WTC11 (cell line): Measurements from ENCODE around the gene LZTS2. TPM values are rescaled to one million over a fixed set of nuclear protein-coding genes. Genes with fewer than 3 reads are reported as not detected.

ENCODE experiments used
- ATAC-seq: fragments of 200-7000 bp; cut with Tn5 transposase; 2 replicates; pipeline ENCODE4 v1.10.0; 2021; ENCODE audit warnings: mild to moderate bottlenecking, moderate library complexity
- CTCF ChIA-PET: fragments of 300-600 bp; sonication (Branson Sonifier 250); formaldehyde crosslinking; loops from one replicate; lab custom pipeline; 2021; ENCODE audit warnings: antibody characterized with exemption; lab: Charles Lee
- POLR2A ChIA-PET: fragments of 350-600 bp; sonication (Branson Sonifier 250); formaldehyde crosslinking; loops from one replicate; lab custom pipeline; 2021; ENCODE audit warnings: antibody characterized with exemption; lab: Charles Lee
- DNase-seq: peaks from one replicate; pipeline ENCODE4 v3.0.0; 2021; ENCODE audit warnings: low spot score
- H3K27ac Mint-ChIP-seq: 2 replicates; pipeline ENCODE4 v1.8.0; 2021; ENCODE audit warnings: mixed read lengths
- H3K27me3 Mint-ChIP-seq: 2 replicates; pipeline ENCODE4 v1.8.0; 2021; ENCODE audit warnings: low read depth, mild to moderate bottlenecking, moderate library complexity, mixed read lengths
- H3K36me3 Mint-ChIP-seq: 2 replicates; pipeline ENCODE4 v1.8.0; 2021; ENCODE audit warnings: mixed read lengths
- H3K4me1 Mint-ChIP-seq: 2 replicates; pipeline ENCODE4 v1.8.0; 2022; ENCODE audit warnings: mixed read lengths
- H3K4me3 Mint-ChIP-seq: 2 replicates; pipeline ENCODE4 v1.8.0; 2021; ENCODE audit warnings: mild to moderate bottlenecking, moderate library complexity, mixed read lengths
- H3K9me3 Mint-ChIP-seq: 2 replicates; pipeline ENCODE4 v1.8.0; 2021; ENCODE audit warnings: mixed read lengths
- CBFB ChIP-seq: sonication (generic); formaldehyde crosslinking; IDR thresholded peaks from 2 replicates; pipeline ENCODE4 v1.8.1; 2022; ENCODE audit warnings: mild to moderate bottlenecking, low read depth, missing genetic modification reagents
- FOXJ3 ChIP-seq: sonication (generic); formaldehyde crosslinking; IDR thresholded peaks from 2 replicates; pipeline ENCODE4 v1.9.0; 2021; ENCODE audit warnings: missing genetic modification reagents, mild to moderate bottlenecking, borderline replicate concordance
- FOXP1 ChIP-seq: sonication (generic); formaldehyde crosslinking; IDR thresholded peaks from 2 replicates; pipeline ENCODE4 v1.8.0; 2022; ENCODE audit warnings: missing genetic modification reagents, mild to moderate bottlenecking, moderate library complexity, borderline replicate concordance
- GTF2I ChIP-seq: fragments of 250-450 bp; sonication (Bioruptor Pico); conservative IDR thresholded peaks from 2 replicates; pipeline ENCODE4 v1.4.0; 2021; ENCODE audit warnings: mild to moderate bottlenecking
- HMGA2 ChIP-seq: fragments of 250-450 bp; sonication (Bioruptor Pico); IDR thresholded peaks from 2 replicates; pipeline ENCODE4 v1.4.0; 2021; ENCODE audit warnings: mild to moderate bottlenecking, moderate library complexity
- NFATC4 ChIP-seq: fragments of 250-450 bp; sonication (Bioruptor Pico); IDR thresholded peaks from 2 replicates; pipeline ENCODE4 v1.9.0; 2021; ENCODE audit warnings: mild to moderate bottlenecking
- NR2C2 ChIP-seq: sonication (generic); formaldehyde crosslinking; IDR thresholded peaks from 2 replicates; pipeline ENCODE4 v1.8.0; 2022; ENCODE audit warnings: mild to moderate bottlenecking, missing genetic modification reagents
- ZNF138 ChIP-seq: sonication (generic); formaldehyde crosslinking; conservative IDR thresholded peaks from 2 replicates; pipeline ENCODE4 v1.8.1; 2022; ENCODE audit warnings: mild to moderate bottlenecking, moderate library complexity, missing genetic modification reagents
- ZNF219 ChIP-seq: sonication (generic); formaldehyde crosslinking; IDR thresholded peaks from 2 replicates; pipeline ENCODE4 v1.8.0; 2023; ENCODE audit warnings: missing genetic modification reagents, mild to moderate bottlenecking, borderline replicate concordance
- total RNA-seq: library from RNA; stranded (reverse); gene quantifications from 3 replicates; pipeline ENCODE4 v1.2.3, GENCODE V29; 2021
- TF ChIP-seq, protein P1 (sequence below): fragments of 250-450 bp; sonication (Bioruptor Pico); IDR thresholded peaks from 2 replicates; pipeline ENCODE4 v1.9.0; 2021; ENCODE audit warnings: mild to moderate bottlenecking
- TF ChIP-seq, protein P2 (sequence below): sonication (generic); formaldehyde crosslinking; IDR thresholded peaks from 2 replicates; pipeline ENCODE4 v1.8.0; 2022; ENCODE audit warnings: mild to moderate bottlenecking, missing genetic modification reagents
- TF ChIP-seq, protein P3 (sequence below): fragments of 250-450 bp; sonication (Bioruptor Pico); IDR thresholded peaks from 2 replicates; pipeline ENCODE4 v1.9.0; 2021; ENCODE audit warnings: moderate library complexity, mild to moderate bottlenecking, inconsistent platforms, borderline replicate concordance
- TF ChIP-seq, protein P4 (sequence below): sonication (generic); formaldehyde crosslinking; IDR thresholded peaks from 2 replicates; pipeline ENCODE4 v1.8.1; 2022; ENCODE audit warnings: mild to moderate bottlenecking, moderate library complexity, missing genetic modification reagents
- TF ChIP-seq, protein P5 (sequence below): sonication (generic); formaldehyde crosslinking; IDR thresholded peaks from 2 replicates; pipeline ENCODE4 v1.8.0; 2022; ENCODE audit warnings: missing genetic modification reagents
- TF ChIP-seq, protein P6 (sequence below): sonication (generic); formaldehyde crosslinking; IDR thresholded peaks from 2 replicates; pipeline ENCODE4 v1.8.1; 2023; ENCODE audit warnings: mild to moderate bottlenecking, missing genetic modification reagents, borderline replicate concordance
- TF ChIP-seq, protein P7 (sequence below): sonication (generic); formaldehyde crosslinking; IDR thresholded peaks from 2 replicates; pipeline ENCODE4 v1.8.0; 2023; ENCODE audit warnings: mild to moderate bottlenecking, missing genetic modification reagents

LZTS2 gene
- total RNA-seq, 1 experiment from 2014 or later, result 84.6 TPM

DNA sequence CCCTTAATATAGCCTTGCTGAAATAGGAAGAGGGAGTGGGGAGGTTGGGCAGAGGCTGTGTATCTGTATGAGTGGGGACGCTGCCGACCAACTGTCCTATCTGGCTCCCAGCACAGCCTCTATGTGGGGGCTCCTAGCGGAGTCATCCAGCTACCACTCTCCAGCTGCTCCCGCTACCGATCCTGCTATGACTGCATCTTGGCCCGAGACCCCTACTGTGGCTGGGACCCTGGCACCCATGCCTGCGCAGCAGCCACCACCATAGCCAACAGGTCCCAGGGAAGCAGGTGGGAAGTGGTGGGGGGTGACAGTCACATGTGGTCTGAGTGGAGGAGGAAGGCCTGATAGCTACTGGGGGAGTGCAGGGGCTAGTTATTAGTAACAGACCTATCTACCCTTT is 18.9 kb upstream of the LZTS2 start:
- ChIA-PET POLR2A (no interaction called here), CTCF (interaction anchor here (1.0 to 1.3 kb wide), 2 partner anchors 12 to 33 kb away, joined by 3 to 5 read pairs; partner anchors contain the start of gene SEMA4G)
- no peaks in the 10 kb centered on the region; the same call in 1 of the 2 replicates for H3K27me3 Mint-ChIP-seq
- H3K4me1 Mint-ChIP-seq, result no peaks in the 10 kb centered on the region
- H3K4me3 Mint-ChIP-seq, result no peak overlapping the region
- DNase-seq, result no peak
- H3K9me3 Mint-ChIP-seq, result no peaks in the 10 kb centered on the region
- no peak for TF ChIP-seq NFATC4 (CRISPR knock-in tag)
- TF ChIP-seq, protein P1, sequence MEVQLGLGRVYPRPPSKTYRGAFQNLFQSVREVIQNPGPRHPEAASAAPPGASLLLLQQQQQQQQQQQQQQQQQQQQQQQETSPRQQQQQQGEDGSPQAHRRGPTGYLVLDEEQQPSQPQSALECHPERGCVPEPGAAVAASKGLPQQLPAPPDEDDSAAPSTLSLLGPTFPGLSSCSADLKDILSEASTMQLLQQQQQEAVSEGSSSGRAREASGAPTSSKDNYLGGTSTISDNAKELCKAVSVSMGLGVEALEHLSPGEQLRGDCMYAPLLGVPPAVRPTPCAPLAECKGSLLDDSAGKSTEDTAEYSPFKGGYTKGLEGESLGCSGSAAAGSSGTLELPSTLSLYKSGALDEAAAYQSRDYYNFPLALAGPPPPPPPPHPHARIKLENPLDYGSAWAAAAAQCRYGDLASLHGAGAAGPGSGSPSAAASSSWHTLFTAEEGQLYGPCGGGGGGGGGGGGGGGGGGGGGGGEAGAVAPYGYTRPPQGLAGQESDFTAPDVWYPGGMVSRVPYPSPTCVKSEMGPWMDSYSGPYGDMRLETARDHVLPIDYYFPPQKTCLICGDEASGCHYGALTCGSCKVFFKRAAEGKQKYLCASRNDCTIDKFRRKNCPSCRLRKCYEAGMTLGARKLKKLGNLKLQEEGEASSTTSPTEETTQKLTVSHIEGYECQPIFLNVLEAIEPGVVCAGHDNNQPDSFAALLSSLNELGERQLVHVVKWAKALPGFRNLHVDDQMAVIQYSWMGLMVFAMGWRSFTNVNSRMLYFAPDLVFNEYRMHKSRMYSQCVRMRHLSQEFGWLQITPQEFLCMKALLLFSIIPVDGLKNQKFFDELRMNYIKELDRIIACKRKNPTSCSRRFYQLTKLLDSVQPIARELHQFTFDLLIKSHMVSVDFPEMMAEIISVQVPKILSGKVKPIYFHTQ (CRISPR knock-in tag), result no peak
- TF ChIP-seq, all 79 proteins: peak for 0
- ATAC-seq, result no peak
- Mint-ChIP-seq H3K36me3 (0 out of 2 replicates have a peak, but pooled peaks cover 3% of the 10 kb centered on the region), H3K27ac (no peak overlapping the region)

DNA sequence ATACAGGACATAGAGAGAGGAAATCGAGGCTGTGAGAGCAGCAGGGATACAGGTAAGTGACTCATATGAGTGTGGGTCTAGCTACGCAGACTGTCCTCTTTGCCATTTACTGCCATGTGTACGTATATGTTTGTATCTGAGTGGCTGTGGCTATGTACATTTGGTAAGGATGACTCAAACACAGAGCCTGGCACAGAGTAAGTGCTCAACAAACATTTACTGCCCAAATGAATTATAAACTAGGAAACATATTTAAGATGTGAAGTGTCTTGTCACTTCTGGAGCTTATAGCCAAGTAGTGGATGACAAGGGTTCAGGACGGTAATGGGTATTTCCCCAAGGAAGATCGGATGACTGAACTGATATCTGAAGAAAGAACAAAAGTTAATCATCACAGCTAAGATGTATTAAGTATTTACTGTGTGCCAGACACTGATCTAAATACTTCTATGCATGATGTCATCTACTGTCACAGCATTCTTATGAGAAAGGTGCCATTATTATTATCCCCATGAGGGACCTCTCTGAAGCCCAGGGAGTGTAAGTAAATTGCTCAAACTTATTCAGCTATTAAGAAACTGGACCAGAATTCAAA is 18.3 kb upstream of the LZTS2 start:
- ATAC-seq, result no peak
- Mint-ChIP-seq H3K4me1 (peaks cover 1% of the 10 kb centered on the region; the same call in 1 of the 2 replicates), H3K9me3 (no peaks in the 10 kb centered on the region), H3K27ac (no peak overlapping the region), H3K27me3 (no peaks in the 10 kb centered on the region), H3K4me3 (no peak overlapping the region), H3K36me3 (0 out of 2 replicates have a peak, but pooled peaks cover 3% of the 10 kb centered on the region)
- ChIA-PET CTCF (interaction anchor here (0.7 to 1.3 kb wide), 3 partner anchors 12 to 50 kb away, joined by 3 to 5 read pairs (median 5); partner anchors contain the start of genes PDZD7, SEMA4G and SFXN3), POLR2A (no interaction called here)
- no peak for DNase-seq
- TF ChIP-seq ZNF219 (CRISPR knock-in tag) (no peak), FOXJ3 (CRISPR knock-in tag) (no peak), FOXP1 (no peak), HMGA2 (CRISPR knock-in tag) (no peak), NR2C2 (CRISPR knock-in tag) (no peak), CBFB (CRISPR knock-in tag) (no peak), GTF2I (CRISPR knock-in tag) (no peak), ZNF138 (CRISPR knock-in tag) (no peak)
- TF ChIP-seq, protein P2, sequence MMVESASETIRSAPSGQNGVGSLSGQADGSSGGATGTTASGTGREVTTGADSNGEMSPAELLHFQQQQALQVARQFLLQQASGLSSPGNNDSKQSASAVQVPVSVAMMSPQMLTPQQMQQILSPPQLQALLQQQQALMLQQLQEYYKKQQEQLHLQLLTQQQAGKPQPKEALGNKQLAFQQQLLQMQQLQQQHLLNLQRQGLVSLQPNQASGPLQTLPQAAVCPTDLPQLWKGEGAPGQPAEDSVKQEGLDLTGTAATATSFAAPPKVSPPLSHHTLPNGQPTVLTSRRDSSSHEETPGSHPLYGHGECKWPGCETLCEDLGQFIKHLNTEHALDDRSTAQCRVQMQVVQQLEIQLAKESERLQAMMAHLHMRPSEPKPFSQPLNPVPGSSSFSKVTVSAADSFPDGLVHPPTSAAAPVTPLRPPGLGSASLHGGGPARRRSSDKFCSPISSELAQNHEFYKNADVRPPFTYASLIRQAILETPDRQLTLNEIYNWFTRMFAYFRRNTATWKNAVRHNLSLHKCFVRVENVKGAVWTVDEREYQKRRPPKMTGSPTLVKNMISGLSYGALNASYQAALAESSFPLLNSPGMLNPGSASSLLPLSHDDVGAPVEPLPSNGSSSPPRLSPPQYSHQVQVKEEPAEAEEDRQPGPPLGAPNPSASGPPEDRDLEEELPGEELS (CRISPR knock-in tag), result no peak
- TF ChIP-seq, protein P3, sequence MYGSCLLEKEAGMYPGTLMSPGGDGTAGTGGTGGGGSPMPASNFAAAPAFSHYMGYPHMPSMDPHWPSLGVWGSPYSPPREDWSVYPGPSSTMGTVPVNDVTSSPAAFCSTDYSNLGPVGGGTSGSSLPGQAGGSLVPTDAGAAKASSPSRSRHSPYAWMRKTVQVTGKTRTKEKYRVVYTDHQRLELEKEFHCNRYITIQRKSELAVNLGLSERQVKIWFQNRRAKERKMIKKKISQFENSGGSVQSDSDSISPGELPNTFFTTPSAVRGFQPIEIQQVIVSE, result no peak
- TF ChIP-seq, protein P4, sequence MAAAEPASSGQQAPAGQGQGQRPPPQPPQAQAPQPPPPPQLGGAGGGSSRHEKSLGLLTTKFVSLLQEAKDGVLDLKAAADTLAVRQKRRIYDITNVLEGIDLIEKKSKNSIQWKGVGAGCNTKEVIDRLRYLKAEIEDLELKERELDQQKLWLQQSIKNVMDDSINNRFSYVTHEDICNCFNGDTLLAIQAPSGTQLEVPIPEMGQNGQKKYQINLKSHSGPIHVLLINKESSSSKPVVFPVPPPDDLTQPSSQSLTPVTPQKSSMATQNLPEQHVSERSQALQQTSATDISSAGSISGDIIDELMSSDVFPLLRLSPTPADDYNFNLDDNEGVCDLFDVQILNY (CRISPR knock-in tag), result no peak
- TF ChIP-seq, protein P5, sequence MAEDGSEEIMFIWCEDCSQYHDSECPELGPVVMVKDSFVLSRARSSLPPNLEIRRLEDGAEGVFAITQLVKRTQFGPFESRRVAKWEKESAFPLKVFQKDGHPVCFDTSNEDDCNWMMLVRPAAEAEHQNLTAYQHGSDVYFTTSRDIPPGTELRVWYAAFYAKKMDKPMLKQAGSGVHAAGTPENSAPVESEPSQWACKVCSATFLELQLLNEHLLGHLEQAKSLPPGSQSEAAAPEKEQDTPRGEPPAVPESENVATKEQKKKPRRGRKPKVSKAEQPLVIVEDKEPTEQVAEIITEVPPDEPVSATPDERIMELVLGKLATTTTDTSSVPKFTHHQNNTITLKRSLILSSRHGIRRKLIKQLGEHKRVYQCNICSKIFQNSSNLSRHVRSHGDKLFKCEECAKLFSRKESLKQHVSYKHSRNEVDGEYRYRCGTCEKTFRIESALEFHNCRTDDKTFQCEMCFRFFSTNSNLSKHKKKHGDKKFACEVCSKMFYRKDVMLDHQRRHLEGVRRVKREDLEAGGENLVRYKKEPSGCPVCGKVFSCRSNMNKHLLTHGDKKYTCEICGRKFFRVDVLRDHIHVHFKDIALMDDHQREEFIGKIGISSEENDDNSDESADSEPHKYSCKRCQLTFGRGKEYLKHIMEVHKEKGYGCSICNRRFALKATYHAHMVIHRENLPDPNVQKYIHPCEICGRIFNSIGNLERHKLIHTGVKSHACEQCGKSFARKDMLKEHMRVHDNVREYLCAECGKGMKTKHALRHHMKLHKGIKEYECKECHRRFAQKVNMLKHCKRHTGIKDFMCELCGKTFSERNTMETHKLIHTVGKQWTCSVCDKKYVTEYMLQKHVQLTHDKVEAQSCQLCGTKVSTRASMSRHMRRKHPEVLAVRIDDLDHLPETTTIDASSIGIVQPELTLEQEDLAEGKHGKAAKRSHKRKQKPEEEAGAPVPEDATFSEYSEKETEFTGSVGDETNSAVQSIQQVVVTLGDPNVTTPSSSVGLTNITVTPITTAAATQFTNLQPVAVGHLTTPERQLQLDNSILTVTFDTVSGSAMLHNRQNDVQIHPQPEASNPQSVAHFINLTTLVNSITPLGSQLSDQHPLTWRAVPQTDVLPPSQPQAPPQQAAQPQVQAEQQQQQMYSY, result no peak
- TF ChIP-seq, protein P6, sequence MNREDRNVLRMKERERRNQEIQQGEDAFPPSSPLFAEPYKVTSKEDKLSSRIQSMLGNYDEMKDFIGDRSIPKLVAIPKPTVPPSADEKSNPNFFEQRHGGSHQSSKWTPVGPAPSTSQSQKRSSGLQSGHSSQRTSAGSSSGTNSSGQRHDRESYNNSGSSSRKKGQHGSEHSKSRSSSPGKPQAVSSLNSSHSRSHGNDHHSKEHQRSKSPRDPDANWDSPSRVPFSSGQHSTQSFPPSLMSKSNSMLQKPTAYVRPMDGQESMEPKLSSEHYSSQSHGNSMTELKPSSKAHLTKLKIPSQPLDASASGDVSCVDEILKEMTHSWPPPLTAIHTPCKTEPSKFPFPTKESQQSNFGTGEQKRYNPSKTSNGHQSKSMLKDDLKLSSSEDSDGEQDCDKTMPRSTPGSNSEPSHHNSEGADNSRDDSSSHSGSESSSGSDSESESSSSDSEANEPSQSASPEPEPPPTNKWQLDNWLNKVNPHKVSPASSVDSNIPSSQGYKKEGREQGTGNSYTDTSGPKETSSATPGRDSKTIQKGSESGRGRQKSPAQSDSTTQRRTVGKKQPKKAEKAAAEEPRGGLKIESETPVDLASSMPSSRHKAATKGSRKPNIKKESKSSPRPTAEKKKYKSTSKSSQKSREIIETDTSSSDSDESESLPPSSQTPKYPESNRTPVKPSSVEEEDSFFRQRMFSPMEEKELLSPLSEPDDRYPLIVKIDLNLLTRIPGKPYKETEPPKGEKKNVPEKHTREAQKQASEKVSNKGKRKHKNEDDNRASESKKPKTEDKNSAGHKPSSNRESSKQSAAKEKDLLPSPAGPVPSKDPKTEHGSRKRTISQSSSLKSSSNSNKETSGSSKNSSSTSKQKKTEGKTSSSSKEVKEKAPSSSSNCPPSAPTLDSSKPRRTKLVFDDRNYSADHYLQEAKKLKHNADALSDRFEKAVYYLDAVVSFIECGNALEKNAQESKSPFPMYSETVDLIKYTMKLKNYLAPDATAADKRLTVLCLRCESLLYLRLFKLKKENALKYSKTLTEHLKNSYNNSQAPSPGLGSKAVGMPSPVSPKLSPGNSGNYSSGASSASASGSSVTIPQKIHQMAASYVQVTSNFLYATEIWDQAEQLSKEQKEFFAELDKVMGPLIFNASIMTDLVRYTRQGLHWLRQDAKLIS (CRISPR knock-in tag), result no peak
- TF ChIP-seq, protein P7, sequence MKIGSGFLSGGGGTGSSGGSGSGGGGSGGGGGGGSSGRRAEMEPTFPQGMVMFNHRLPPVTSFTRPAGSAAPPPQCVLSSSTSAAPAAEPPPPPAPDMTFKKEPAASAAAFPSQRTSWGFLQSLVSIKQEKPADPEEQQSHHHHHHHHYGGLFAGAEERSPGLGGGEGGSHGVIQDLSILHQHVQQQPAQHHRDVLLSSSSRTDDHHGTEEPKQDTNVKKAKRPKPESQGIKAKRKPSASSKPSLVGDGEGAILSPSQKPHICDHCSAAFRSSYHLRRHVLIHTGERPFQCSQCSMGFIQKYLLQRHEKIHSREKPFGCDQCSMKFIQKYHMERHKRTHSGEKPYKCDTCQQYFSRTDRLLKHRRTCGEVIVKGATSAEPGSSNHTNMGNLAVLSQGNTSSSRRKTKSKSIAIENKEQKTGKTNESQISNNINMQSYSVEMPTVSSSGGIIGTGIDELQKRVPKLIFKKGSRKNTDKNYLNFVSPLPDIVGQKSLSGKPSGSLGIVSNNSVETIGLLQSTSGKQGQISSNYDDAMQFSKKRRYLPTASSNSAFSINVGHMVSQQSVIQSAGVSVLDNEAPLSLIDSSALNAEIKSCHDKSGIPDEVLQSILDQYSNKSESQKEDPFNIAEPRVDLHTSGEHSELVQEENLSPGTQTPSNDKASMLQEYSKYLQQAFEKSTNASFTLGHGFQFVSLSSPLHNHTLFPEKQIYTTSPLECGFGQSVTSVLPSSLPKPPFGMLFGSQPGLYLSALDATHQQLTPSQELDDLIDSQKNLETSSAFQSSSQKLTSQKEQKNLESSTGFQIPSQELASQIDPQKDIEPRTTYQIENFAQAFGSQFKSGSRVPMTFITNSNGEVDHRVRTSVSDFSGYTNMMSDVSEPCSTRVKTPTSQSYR (CRISPR knock-in tag), result no peak
